GM19452 (cell line): Measurements from ENCODE around the gene CTNNA2.

Experiments used
- ATAC-seq: cut with Tn5 transposase; IDR thresholded peaks from one replicate; pipeline ENCODE4 v1.9.1; 2021; ENCODE audit not compliant: unreplicated experiment

The CTNNA2 gene

DNA sequence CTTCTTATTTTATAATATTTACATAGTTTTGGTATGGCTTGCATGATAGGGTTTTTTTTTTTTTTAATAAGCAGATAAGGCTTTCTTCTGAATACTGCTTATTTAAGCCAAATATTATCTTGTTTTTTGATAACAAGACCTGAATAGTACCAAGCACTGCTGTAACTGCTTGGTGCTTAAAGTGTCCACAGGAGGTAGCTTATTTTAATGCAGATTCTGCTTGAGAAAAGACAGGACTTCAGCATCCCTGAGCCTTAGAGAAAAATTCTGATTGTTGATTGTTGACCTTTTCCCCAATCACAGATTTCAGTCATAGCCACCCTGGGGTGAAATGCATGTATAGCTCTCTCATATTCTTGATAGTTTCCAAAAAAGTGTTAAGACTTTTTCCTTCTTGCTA lies 336.4 kb downstream of the CTNNA2 start:
- no peak for ATAC-seq

DNA sequence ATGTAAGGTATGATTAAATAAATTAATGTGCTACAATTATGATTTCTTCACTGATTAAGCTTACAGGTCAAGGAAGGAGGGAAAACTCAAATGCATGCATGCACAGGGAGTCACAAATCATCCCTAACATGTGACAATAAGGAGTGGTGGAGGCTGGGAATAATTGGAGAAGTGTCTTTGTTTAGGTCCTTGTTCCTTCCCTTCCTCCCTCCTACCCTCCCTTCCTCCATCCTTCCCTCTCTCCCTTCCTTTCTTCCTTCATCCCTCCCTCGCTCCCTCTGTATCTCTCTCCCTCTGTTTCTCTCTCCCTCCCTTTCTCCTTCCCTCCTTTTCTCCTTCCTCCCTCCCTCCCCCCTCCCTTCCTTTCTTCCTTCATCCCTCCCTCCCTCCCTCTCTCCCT lies 337.1 kb downstream of the CTNNA2 start:
- ATAC-seq: no peak

DNA sequence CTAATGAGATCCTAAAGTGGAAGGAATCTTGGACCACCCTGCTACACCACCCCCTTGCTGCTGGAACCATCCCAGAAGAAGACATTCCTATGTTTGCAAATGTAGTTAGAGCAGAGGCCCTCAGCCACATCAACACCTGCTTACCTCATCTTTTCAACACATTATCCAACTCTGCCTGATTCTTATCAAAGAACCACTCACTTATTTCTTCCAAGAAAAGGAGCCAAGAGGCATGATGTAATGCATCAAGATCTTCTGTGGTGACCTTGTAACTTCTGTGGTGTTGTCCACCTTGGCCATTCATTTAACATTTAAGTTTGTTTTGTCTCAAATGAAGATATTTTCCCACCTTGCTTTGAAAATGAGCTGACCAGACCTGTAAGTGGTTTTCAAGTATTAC lies 338.1 kb downstream of the CTNNA2 start:
- no peak for ATAC-seq

DNA sequence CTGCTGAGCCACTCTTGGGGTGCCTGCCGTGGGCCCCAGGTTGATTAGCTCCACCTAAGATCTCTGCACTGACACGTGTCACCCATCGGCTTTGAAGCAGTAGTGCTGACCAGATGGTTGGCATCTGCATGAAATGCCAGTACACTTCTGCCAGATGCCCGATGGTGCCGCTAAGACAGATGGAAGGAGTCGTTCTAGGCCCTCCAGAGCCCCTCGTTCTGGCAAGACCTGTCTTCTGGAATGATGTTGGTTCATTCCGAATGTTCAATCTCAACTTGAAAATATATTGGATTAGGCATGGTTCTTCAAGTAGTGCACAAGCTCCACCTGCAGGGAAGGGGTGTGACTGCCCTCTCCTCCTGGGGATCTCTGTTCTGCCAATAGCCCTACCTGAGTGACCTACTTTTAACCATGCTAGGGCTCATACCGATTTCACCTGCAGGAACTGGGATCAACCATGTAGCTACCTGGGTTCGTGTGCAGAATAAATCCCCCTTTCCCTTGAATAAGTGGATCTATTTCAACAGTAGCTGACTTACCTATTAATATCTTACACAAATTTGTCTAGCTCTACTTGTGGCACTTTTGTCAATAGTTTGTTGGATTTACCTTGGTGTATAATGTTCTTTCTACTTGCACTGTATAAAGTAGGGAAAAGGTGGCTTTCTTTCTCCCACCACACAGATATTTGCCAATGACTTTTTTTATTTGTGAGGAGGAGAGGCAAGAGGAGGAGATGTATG lies 342.6 kb downstream of the CTNNA2 start:
- no peak for ATAC-seq

DNA sequence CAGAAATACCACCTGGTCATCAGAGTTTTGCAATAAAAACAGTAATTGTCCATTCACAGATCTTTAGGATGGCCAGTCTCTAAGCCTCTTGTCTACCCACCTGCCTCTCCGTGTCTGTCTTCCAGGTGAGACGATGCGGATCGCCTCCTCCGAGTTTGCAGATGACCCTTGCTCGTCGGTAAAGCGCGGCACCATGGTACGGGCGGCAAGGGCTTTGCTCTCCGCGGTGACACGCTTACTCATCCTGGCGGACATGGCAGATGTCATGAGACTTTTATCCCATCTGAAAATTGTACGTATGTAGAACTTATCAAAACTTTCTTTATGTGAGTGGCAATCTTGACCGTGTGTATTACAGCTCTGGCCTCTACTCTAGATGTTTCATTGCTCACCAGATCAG lies 345.0 kb downstream of the CTNNA2 start:
- no peak for ATAC-seq

DNA sequence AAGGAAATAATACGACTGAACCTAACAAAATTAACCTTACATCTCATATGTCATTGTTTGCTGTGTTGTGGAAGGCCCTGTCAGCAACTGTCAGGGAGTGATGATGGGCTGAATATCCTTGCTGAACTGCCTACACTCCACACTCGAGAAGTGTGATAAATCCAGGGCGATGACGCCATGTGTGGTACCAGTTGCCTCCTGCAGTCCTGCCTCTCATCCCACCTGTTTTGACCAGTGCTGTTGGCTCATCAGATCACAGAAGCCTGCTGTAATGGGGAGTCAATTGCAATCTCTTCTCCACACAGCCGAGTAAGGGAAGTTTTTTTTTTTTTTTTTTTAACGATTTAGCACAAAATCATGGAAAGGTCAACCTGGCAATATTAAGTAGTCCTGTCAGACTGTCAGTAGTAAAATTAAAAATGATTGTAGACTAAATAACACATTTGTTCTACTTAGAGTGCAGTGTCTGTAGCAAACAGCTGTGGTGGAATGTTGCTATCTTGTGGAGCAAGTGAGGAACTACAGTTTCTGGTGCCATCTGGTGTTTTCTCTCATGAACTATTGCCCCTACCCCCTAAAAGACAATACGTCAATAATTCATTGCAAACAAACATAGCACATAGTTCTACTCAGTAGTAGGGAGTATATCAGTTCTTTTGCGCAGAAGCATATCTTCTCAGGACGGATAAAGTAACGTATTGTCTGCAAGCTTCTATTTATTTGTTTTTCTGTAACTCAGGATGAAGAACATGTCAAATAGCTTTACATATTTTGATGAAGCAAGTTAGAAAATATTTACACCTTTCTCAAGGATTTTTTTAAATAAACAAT lies 347.6 kb downstream of the CTNNA2 start:
- ATAC-seq: no peak

DNA sequence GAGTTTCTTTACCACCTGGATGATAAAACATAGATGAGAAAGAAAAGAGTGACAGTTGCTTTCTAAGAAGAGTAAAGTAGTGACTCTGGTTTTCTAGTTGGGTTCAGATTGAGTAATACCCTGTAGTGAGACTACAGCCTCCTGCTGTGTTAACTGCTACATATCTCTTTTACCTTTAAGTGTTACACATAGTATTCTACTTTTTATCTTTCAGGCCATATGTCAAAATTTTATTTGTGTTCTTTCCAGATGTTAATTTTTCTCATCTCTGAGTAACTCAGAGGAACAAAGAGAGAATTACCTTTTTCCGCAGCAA lies 348.2 kb downstream of the CTNNA2 start:
- no peak for ATAC-seq

DNA sequence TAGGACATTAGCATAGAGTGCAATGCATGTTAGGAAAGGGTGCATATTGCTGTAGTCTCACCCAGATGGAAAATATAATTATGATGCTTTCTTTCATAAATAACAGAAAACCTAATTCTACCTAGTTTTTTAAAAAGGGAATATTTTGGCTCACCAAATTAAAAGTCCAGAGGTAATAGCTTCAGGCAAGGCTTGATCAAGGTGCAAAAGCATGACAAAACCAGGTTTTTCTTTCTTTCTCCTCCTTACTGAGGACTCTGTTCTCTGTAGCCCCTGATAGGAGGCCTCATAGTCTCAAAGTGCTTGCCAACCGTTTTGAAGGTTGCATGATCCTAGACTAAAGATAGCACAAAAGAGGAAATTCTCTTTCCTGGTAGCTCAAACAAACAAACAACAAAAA lies 349.9 kb downstream of the CTNNA2 start:
- no peak for ATAC-seq

DNA sequence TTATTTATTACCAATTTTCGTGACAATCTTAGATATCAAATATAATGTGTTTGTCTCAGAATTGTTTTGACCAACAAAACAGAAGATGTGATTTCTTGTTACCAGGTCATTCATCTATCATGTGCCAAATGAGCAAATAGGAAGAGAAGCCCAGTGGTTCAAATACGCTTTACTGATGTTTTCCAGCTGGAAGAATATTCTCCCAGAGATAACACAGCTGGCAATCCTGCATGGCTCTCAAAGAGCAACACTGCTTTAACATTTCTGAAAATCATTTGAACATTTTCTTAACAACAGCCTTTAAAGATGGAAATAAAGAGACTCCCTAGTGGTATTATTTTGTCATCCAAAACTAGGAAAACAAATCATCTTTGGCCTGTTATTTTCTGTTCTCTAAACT lies 359.8 kb downstream of the CTNNA2 start:
- no peak for ATAC-seq

DNA sequence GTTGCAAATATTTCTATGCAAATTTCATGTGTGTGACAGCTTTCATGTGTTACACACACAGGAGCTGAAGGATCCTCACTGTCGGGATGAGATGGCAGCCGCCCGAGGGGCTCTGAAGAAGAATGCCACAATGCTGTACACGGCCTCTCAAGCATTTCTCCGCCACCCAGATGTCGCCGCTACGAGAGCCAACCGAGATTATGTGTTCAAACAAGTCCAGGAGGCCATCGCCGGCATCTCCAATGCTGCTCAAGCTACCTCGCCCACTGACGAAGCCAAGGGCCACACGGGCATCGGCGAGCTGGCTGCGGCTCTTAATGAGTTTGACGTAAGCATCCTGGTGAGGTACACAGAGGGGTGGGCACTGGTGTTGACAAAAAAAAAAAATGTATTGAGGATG lies 361.2 kb downstream of the CTNNA2 start:
- no peak for ATAC-seq

DNA sequence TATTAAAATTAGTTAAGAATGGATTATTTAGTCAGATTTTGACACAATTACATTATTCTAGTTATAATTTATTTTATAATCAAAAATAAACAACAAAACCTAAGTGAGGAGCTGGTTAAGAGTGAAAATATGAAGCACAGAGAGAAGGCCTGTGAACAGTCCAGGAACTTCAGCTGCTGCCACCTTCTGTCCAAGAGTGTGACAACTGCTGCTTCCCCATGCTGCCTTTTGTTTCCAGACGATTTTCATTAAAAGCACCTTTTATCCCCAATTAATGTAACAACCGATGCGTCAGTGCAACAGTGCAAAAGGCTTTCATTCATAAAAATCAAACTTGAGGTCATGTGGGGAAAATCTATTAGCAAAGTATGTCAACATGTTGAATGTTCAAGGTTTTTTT lies 363.6 kb downstream of the CTNNA2 start:
- no peak for ATAC-seq

DNA sequence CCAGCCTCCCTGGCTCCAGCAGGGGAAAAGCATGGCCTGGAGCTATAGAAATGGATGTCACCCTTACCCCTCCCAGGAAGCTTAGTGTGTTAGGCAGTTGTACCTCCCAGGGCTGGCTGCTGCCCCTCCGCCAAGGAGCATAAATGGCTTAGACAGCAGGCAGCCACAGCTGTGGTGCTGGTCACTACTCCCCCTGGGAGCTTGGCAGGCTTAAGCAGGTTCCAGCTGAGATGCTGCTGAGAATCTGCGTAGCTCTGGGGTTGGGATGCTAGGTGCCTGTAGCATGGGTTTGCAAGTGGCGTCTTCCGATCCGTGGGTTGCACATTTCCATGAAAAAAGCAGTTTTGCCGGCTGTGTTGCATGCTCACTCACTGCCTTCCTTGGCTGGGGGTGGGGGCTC lies 369.7 kb downstream of the CTNNA2 start:
- ATAC-seq: no peak

DNA sequence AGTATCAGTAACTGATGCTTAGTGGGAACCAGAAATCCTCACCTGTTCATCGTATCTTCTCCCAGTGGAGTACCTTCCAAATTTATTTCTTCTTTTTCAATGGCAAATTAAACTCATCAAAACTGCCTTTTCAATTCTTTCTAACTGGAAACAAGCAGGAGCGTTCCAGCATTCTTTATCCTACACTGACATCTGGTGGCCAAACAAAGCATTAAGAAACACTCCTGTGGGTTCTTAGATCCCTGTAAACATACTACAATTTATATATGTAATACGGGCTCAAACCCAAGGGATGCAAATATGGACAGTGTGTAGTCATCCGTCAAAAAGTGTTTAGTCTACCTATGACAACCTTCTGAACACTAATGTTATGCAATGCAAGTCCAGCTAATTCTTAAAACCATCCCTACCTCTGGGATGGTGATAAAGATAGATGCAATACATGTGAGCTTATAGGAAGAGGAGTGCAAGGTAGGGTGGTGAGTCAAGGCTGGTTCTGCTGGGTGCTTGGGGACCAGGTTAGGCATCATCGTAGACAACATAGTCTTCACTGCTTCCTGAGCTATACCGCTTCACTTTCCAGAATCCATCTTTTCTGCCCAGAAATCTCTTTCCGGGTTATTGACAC lies 375.0 kb downstream of the CTNNA2 start:
- no peak for ATAC-seq

DNA sequence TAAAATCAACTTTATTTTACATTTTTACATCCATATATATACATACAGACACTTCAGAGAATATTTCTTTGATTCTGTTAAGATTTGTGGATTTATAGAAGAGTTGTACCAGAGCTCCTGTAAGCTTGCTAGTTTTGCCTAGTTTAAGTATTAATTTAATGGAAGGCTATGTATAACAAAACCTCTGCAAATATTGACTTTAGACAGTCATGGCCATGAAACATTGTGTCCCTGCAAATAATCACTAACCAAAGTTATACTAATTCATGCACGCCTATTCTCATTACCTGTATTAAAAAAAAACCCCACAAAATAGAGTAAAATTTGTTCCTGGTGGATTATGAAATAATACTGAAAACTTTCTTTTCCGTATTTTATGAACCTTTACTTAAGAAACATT lies 379.3 kb downstream of the CTNNA2 start:
- no peak for ATAC-seq

DNA sequence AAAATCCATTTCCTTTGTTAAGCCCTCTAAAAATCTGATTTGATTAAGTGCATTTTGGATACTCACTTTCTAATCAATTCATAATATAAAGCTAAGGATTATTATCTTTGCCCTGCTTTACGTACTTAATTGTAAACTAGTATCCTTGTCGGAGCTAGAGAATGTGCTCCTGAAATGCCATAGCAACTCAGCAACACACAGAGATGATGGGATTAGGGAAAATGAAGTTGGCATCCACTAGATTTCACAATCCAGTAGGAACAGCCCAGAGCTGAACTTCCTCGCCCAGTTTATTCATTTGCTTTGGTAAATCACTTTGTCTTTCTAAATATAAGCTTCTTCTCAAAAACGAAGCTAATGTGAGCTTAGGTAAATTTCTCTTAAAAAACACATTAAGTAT lies 386.3 kb downstream of the CTNNA2 start:
- no peak for ATAC-seq

DNA sequence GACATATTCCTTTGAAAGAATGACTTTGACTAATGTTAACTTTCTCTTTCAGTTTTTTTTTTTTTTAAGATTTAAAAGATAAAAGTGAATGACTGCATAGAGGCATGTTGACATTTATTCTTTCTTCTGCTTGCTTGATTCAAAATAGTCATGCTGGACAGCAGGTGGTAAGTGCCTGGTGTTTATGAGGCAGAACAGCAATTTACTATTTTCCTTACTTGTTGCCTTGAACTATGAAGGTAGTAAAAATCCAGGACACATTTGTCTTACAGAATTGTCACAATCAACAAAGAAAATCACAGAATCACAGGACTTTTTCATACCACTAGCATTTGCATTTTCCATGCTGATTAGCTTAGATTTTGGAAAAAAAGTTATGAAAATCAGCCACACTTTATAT lies 388.3 kb downstream of the CTNNA2 start:
- no peak for ATAC-seq

DNA sequence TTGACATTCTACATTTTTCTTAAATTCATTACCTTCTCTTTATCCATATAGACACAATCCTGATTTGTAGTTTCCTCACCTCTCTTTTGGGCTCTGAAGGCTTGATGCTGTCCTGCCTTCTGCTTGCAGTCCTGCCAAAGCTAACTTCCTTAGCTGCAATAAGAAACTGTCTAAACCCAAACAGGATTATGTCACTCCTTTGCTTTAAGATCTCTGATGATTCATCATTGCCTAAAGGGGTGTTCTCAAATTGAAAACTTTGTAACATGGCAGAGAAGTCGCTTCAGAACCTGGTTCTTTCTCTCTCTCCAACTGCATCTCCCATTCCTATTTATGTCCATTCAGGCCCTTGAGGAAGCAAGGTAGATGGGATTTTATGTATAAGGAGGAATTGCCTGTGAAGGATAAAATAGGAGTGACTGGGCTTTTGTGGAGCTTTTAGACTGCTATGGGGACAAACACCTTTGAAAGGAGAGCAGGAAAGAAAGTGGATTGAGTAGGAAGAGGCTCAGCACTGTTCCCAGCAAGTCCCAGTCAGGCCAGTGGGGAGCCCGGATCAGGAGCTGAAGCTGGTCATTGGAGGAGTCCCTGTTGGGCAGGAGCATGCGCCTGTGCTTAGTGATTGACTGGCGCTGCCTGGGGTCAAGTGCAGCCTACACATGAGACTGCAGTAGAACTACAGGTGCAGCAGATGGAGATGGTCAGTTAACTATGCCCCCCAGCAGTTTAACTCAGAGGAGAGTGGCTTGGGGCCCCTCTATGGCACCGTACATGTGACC lies 390.6 kb downstream of the CTNNA2 start:
- ATAC-seq: no peak

DNA sequence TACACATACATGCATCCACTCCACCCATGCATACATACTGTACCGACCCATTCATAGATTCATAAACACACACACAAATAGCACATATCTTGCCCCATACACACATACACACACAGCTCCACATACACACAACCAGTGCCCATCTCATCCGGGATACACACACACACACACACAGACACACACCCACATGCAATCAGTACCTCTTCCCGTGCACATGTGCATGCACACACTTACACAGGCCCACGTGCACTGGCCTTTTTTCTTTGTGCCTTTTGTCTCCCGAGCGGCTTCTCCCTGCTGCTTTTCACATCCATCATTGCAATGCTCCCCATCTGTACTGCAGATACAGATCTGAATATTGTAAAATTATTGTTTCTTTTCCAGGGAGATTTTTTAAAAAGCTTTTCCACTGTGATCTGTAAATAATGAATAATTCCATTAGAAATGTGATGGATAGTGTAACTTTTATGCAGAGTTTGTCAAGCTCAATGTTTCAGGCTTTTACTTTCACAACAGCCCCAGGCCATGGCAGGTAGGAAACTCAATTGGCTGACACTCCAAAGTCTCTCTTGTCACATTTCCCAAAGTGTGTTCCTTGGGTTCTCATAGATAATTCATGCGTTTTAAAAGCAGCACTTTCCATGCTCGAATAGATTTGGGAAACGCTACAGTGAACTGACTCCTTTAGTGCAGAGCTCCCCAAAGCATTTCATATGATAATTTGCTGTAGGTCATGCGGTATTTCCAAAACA lies 393.5 kb downstream of the CTNNA2 start:
- ATAC-seq: no peak

DNA sequence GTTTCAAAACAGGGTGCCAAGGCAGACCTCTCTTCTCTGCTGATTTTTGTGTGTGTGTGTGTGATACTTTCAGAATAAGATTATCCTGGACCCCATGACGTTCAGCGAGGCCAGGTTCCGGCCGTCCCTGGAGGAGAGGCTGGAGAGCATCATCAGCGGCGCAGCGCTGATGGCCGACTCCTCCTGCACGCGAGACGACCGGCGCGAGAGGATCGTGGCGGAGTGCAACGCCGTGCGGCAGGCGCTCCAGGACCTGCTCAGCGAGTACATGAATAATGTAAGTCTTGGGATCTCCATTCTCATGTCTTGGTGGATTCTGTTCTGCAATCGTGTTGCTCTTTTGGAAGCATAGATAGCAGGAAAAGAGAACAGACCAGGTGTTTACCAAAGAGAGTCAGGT lies 396.7 kb downstream of the CTNNA2 start:
- ATAC-seq: no peak

DNA sequence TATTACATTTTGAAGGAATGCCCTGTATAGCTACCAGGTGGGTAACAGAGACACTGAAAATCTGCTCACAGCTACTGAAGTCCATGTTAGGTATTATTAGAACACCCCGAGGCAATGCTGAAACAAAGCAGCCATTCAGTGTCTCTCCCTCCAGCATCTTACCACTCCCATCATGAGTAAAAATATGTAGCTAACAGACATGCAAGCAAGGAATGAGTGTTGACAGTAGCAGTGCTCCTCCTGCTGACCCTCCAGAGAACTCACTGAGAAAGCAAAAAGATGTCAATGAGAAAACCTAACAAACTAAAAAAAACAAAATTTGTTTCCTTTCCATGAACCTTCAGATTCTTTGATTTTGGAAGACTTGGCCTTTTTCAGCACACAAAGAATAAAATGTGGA lies 397.8 kb downstream of the CTNNA2 start:
- ATAC-seq: no peak

DNA sequence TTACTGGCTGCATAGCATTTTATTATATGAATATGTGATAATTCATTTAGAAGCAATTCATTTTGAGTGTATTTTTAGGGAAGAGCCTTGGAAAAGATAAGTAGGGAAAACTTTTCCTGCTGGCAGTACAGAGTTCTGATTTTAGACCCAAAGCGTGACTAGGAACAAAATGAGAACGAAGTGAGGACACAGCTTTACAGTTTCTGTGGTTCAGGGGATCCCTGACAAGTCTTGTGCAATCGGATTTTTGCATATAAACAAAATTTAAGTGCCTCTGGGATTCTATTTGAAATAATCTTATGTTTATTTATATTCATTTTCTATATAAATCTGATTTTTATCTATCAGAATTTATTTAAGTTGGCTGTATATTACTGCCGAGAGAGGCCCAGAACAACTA lies 402.6 kb downstream of the CTNNA2 start:
- ATAC-seq: no peak
